Measurements from ENCODE around the gene RAB22A.
"Not testable (repeated sequence)": the region's sequence is repeated elsewhere in the genome, so short reads cannot be mapped to it uniquely, and the experiment has no call there.

RAB22A gene

DNA sequence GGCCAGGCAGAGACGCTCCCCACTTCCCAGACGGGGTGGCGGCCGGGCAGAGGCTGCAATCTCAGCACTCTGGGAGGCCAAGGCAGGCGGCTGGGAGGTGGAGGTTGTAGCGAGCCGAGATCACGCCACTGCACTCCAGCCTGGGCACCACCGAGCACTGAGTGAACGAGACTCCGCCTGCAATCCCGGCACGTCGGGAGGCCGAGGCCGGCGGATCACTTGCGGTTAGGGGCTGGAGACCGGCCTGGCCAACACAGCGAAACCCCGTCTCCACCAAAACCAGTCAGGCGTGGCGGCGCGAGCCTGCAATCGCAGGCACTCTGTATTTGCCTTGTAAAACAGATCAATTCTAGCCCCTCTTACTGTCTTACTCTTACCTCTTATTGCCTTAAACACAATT is 105.3 kb downstream of the RAB22A start:
- DNase-seq (ENCODE audit: low read depth in 2 of 2) = not testable (repeated sequence)

DNA sequence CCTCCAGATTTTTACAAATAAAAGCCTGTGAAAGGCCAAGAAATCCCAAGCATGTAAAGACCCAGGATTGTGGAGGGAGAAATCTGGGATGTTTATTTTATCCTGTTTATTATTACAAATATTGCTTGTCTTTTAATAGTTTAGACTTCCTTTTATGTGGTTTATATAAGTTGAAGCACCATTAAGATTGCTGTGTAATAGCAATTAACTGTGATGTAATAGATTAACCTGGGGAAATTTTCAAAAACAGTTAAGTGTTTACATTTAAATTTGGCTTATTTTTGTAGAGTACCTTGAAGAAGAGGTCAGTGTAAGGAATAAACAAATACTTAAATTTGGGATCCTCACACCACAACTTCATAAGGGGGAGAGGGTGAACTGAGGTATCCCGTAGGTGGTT is 106.5 kb downstream of the RAB22A start:
- DNase-seq (ENCODE audit: low read depth in 2 of 2) = no peak

DNA sequence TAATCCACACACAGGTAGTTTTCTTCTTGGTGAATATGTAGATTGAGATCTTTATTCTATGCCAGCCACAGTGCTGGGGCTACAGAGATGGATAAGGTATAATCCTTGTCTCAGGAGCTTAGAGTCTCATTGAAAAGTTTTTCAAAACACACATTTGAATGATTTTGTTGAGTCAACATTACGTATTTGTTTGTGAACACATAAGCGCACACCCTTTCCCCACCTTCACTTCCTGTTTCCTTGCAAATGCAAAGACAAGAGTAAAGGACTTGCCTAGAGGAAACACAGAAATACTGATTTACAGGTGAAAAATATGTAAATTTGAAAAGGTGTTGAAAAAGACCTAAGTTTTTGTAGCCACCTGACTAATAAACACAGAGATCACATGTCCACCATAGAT is 107.3 kb downstream of the RAB22A start:
- DNase-seq (ENCODE audit: low read depth in 2 of 2) = no peak

Measured in activated CD8-positive, alpha-beta memory T cell treated with anti-CD3 and anti-CD28 coated beads for 4 hours (primary cell).